HG02642 (cell line): ENCODE data around the gene FAM187B.
"Not testable (repeated sequence)": the region's sequence is repeated elsewhere in the genome, so short reads cannot be mapped to it uniquely, and the experiment has no call there.

Experiments used
- ATAC-seq: cut with Tn5 transposase; IDR thresholded peaks from one replicate; pipeline ENCODE4 v1.9.1; 2021; ENCODE audit warnings: mild to moderate bottlenecking; ENCODE audit not compliant: unreplicated experiment, poor library complexity

FAM187B gene

DNA sequence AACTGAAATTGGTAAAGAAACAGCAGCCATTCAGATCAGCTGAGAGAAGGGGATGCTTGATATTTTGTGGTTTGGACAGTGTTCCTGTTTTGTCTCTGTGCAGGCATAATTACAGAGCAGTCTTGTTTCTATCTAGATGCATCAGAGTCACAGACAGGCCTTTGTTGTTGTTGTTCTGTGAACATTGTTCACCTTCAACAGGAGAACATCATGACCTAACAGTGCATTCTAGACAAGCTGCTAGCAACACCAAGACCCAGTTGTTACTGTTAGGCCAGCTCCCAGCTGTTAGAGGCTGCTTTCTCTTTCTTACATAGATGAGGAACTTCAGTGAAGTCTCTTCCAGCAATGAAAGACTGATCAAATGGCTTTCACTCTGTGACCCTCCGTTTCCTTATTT lies 11.8 kb upstream of the FAM187B start:
- ATAC-seq: no peak

DNA sequence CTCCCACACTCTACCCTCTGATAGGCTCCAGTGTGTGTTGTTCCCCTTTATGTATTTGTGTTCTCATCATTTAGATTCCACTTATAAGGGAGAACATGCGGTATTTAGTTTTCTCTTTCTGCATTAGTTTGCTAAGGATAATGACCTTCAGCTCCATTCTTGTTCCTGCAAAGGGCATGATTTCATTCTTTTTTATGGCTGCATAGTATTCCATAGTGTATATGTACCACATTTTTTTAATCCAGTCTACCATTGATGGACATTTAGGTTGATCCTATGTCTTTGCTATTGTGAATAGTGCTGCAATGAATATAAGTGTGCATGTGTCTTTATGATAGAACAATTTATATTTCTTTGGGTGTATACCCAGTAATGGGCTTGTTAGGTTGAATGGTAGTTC lies 11.1 kb upstream of the FAM187B start:
- not testable (repeated sequence) for ATAC-seq

DNA sequence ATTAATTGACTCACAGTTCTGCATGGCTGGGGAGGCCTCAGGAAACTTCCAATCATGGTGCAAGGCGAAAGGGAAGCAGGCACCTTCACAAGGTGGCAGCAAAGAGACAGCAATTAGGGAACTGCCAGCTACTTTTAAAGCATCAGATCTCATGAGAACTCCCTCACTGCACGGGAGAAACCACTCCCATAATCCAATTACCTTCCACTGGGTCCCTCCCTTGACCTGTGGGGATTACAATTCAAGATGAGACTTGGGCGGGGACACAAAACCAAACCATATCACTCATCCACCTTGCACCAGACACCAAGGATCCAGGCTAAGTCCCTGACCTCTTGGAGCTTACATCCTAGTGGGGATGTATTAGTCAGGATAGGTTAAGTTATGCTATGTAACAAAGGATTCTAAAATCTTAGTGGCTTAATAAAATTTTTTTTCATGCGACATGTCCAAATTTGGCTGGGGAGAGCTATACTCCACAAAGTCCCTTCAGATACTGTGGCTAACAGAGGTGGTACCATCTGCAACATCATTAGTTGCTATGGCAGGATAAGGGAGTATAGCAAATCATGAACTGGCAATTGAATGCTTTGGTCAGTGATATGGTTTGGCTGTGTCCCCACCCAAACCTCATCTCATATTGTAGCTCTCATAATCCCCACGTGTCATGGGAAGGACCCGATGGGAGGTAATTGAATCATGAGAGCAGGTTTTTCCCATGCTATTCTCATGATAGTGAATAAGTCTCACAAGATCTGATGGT lies 8.3 kb upstream of the FAM187B start:
- no peak for ATAC-seq

DNA sequence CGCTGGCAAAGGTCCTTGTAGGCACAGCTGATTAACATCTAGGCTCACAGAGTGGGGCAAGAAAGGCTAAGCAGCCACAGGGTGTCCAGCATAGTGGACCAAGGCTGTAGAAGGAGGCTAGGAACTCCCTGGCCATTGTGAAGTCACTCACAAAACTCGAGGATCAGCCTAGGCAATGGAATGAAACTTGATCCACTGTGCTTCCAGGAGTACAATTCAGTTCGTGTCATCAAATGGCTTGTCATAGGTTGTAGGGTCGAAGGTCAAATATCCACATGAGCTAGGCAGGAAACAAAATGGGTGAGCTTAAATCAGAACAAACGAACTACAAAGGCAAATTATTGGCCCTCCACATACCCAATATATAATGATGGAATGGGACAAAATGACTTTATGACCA lies 4.4 kb upstream of the FAM187B start:
- ATAC-seq: no peak

DNA sequence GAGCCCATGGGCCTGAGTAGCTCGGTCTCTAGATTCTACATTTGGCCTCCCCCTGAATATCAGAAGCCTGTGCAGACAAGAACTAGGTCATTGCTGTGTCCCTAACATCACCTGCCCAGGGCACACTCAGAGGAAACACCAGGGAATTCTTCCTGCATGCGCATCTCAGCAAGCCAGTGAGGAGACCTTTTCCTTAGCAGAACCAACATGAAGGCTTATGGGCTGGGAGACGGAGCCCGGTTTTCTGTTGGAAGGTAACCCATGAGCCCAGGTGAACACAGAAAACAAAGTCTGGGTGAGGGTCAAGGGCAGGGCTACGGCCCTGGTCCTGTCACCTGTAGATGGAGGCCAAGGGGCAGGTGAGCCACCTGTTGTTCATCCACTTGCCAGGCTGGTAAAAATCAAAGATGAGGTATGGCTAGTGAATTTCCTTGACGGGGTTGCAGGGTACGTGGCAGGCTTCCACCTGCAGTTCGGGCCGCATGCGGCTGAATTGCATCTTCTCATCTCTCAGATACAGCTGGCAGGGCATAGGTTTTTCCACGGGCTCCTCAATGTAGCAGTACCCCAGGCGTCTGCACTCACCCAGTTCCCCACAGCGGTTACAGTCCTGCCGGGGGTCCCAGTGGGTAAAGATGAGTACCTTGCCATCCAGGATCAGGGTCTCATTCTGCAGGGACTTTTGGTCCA lies 3.6 kb upstream of the FAM187B start:
- ATAC-seq: no peak

DNA sequence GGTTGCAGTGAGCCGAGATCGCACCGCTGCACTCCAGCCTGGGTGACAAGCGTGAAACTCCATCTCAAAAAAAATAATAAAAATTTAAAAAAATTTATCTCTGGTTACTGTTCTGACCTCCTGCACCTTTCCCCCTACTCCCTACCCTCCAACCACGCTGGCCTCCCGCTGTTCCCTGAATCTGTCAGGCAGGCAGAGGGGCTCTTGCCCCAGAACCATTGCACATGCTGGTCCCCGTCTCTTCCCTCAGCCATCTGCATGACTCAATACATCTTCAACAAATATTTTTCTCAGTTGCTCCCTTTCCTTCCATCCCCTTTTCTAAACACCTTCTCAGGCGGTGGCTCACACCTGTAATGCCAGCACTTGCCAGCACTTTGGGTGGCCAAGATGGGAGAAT lies 1.1 kb upstream of the FAM187B start:
- no peak for ATAC-seq

DNA sequence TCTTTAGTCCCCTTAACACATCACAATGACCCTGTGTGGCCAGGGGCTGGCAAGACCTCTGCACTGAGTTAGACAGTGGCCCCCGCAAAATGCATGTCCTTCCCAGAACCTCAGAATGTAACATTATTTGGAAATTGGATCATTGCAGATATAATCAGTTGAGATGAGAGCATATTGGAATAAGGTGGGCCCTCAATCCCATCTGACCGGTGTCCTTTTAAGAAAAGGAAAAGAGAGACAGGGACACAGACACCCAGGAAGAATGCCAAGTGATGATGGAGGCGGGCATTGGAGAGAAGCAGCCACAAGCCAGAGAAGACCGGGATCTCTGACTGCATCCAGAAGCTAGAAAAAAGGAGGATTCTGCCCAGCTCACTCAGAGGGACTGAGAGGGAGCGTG lies 1.8 kb downstream of the FAM187B start:
- no peak for ATAC-seq

DNA sequence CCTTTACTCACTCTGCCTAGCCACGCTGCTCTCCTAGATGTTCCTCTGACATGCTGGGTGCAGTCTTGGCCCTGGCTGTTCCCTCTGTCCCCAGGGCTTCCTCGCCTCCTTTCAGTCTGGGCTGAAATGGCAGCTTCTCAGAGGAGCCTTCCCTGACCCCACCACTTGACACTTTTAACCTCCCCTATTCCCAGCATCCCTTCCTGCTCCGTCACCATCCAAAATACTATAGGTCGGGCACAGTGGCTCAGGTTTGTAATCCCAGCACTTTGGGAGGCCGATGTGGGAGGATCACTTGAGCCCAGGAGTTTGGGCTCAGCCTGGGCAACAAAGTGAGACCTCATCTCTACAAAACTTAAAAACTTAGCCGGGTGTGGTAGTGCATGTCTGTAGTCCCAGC lies 2.6 kb downstream of the FAM187B start:
- no peak for ATAC-seq

DNA sequence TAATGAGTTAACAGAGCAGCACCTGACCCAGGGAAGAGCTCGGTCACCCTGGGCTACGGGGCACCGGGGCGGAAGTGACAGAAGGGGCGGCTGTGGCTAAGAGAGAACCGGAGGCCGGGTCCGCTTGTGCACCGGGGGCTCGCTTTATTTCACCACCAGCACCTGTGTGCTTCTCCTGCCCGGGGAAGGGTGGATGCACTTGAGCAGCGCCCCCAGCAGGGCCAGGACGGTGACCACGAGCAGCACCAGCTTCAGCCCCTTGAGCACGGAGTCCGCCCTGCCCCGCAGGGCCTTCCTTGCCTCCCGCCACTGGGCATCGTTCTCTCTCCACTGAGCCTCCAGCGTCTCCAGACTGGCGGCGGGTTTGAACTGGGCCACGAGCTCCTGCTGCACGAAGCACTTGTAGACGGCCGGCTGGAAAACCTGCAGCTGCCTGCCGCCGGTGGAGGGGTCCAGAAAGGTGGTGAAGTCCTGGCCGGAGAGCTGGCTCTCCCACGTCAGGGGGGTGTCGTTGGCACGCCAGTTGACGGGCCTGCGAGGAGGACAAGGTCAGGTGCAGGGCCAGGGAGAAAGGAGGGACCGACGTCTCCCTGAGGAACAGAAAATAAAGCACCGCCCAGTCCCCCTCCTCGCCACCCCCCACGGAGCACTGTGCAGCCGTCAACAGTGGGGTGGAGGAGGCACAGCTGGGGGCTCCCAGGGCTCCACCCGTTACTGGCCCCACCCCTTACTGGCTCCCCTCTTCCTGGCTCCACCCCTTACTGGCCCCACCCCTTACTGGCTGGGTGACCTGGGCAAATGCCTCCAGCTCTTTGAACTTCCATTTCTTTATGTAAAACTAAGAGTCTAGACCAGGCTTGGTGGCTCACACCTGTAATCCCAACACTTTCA lies 3.6 kb downstream of the FAM187B start:
- ATAC-seq: no peak

DNA sequence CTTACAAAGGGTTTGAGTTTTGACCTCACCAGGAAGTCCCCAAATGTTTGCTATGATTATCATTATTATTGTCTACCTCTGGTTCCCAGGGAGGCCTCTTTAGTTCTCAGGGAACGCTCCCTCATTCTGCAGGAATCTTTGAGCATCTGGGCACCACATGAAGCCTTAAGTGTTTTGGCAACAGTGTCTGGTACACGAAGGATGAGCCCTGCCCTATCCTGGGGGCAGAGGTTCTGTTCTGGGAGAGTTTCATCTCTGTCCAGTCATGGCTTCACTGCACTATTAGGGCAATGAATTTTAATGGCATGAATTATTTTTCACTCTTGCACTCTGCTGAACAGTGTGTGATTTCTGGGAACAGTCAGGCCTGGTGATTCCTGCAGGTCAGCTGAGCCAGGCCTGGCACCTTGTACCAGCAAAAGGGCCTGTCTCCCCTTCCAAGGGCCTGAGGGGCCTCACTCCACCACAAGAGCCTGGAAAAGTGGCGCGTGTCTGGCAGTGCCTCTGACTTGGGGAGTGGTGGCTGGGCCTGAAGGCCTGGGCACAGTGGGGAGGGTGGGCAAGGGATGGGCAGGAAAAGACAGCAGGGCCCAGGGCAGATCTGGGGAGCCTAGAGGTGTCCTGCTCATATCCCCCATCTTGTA lies 4.6 kb downstream of the FAM187B start:
- ATAC-seq: no peak

DNA sequence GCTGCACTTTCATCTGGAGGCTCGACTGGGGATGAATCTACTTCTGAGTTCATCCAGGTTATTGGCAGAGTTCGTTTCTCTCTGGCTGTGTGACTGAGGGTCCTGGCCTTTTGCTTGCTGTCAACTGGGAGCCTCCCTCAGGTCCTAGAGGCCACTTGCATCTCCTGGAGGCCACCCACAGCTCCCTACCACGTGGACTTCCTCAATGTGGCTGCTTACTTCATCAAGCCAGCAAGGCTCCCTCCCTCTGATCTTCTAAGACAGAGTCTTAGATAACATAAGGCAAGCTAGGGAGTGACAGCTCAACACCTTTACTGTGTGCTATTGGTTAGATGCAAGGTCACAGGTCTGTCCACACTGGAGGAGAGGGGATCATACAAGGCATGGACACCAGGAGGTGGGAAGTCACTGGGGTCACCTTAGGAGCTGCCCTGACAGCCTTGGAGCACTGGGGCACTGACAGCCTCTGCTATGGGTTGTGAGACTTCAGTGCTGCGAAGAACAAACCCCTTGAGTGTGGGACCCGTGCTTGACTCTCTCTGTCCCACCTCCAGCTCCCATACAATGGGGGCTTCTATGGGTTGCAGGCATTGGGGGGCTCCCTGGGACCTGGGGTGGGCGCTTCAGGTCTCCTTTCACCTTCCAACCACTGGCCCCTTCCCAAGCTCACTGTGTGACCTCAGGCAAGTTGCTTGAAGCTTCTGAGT lies 5.3 kb downstream of the FAM187B start:
- no peak for ATAC-seq

DNA sequence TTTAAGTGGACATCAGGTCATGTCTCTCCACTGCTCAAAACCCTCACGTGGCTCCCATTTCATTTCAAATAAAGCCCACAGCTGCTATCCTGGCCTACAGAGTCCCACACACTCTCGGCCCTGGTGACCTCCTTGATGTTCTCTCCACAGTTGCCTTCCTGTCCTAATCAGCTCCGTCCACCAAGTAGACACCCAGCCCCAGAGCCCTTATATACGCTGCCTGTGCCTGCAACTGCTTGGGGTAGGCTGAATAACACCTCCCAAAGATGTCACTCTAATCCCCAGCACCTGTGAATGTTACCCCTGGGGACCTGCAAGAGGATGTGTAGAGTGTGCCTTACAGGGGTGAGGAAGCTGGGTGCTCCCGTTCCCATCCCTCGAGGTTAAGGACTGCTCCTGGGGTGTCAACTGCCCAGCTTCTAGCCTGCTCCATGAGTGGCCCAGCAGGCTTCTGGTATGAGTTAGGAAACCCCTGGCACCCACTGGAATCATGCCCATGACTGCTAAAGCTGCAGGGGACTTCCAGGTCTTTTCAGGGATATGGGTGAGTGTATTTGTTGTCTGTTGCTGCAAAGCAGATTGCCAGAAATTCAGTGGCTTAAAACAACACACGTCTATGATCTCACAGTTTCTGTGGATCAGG lies 6.0 kb downstream of the FAM187B start:
- no peak for ATAC-seq

DNA sequence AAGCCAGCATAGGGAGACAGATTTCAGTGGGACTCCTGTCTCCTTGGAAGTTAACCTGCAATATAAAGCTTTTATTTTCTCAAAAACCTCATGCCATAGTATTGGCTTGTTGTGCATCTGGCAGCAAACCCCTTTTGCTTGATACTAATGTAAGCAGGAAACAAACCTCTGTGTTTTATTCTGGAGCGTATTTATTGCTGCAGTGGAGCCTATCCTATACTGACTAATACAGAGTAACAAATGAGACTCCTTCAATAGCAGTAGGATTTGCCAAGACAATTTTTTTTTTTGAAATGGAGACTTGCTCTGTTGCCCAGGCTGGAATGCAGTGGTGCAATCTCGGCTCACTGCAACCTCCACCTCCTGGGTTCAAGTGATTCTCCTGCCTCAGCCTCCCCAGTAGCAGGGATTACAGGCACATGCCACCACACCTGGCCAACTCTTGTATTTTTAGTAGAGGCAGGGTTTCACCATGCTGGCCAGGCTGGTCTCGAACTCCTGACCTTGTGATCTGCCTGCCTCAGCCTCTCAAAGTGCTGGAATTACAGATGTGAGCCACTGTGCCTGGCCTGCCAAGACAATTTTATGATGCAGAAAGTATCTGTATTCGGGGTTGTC lies 7.5 kb downstream of the FAM187B start:
- not testable (repeated sequence) for ATAC-seq

DNA sequence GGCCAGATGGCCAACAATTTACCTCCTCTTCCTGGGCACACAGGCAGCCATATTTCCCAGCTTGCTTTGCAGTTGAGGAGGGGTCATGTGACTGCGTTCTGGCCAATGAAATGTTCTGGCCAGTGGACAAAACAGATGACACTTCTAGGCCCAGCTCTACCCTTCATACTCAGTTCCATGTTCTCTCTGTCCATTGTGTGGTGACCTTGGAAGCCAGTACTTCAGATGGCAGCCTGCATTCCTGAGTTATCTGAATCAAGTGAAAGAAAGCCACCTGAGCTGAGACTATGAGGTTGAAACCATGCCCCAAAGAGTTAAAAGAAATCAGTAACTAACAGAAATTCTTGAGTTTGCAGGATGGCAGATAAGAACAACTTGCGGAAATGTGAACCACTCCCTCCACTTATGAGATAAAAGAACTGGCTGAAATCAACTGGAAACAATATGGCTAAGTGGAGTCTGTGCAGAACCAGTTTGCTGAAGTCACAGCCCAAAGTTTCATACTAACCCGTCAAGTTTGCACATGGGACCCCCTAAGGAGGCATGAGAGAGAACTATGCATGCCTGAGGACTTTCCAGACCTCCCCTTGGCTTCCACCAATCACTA lies 8.1 kb downstream of the FAM187B start:
- no peak for ATAC-seq

DNA sequence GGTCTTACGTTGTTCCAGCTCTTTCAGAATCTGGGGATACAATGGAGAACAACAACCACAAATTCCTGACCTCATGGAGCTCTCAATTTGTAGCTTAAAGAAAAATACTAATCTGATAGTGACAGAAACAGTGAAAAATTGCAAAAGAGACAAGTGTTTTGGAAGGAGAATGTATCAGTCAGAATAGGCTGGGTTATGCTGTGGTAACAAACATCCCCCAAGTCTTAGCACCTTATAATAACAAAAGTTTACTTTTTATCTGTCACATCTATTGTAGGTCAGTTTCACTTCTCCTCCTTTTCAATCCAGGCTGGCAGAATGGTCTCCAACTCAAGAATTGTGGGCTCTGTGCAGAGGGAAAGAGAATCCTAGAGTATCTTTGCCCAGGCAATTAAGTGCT lies 9.5 kb downstream of the FAM187B start:
- no peak for ATAC-seq

DNA sequence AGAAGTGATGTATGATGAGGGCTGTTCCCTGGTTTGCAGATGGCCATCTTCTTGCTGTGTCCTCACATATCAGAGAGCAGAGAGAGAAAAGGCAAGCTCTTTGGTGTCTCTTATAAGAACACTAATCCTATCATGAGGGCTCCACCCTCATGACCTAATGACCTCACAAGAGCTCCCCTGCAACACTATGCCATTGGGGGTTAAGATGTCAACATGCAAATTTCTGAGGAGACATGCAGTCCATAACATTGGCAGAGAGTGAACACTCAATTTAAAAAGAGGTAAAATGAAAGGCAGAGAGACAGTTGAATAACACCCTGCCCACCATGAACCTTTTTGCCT lies 10.9 kb downstream of the FAM187B start:
- ATAC-seq: no peak

DNA sequence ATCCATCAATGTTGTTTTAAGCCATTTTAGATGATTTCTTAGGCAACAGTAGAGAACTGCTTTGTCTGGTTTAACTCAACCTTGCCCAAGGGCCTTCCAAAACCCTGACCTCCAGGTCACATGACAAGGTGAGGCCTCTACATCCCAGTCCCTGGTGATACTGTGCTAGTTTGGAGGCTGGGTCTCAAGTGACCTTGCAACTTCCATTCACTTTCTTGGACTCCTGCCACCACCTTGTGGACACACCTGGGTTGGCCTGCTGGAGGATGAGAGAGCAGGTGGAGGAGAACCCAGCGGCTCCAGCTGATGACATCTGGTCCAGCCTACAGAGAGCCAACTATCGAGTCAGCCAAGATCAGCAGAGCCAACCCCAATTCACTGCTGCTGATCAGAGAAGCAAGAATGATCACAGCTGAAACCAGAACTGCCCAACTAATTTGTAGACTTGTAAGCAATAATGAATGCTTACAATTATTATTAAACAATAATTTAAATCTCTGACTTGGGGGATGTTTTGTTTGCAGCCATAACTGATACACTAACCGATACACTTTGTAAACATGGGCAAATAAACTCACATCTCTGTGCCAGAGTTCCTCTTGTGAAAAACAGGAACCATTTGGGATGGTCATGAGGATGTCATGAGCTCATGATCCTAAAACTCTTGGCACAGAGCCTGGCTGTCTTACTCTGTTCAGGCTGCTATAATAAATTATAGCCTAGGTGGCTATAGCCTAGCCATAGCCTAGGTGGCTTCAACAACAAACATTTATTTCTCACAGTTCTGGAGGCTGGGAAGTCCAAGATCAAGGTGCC lies 11.5 kb downstream of the FAM187B start:
- no peak for ATAC-seq
